VCaP (cell line): ENCODE data around the gene TCF3.

Source experiments
- H3K27ac ChIP-seq: fragments of 450-650 bp; 2 replicates; pipeline ENCODE4 v1.5.1; 2017
- CTCF ChIP-seq: fragments of 450-650 bp; conservative IDR thresholded peaks from 2 replicates; pipeline ENCODE4 v1.5.1; 2017; ENCODE audit warnings: mild to moderate bottlenecking, moderate library complexity

TCF3 gene

GRCh38 chr19:1615156-1615765 is 37.2 kb downstream of the TCF3 start:
- no peak for TF ChIP-seq CTCF
- H3K27ac ChIP-seq: no peak overlapping the region

GRCh38 chr19:1613808-1614570 is 38.4 kb downstream of the TCF3 start:
- no peak for TF ChIP-seq CTCF
- H3K27ac ChIP-seq: no peak overlapping the region

- H3K27ac ChIP-seq: no peak overlapping the region
- TF ChIP-seq CTCF: no peak
These were observed 39.3 kb downstream of the TCF3 start for GRCh38 chr19:1613146-1613545.

- no peak overlapping the region for H3K27ac ChIP-seq
These were observed 40.0 kb downstream of the TCF3 start for GRCh38 chr19:1612114-1613086.

GRCh38 chr19:1611353-1611752 is 41.1 kb downstream of the TCF3 start:
- TF ChIP-seq CTCF: no peak
- no peak overlapping the region for H3K27ac ChIP-seq

More at GRCh38 chr19:1612114-1613086, 40.0 kb downstream of the TCF3 start:
- TF ChIP-seq CTCF: no peak

GRCh38 chr19:1610579-1610978 is 41.8 kb downstream of the TCF3 start:
- no peak overlapping the region for H3K27ac ChIP-seq
- no peak for TF ChIP-seq CTCF
